IMR-90 (cell line): ENCODE results near the gene BET1L. TPM values are rescaled to one million over a fixed set of nuclear protein-coding genes. Genes with fewer than 3 reads are reported as not detected.

ENCODE experiments used
- ATAC-seq: fragments of 200-7000 bp; cut with Tn5 transposase; 2 replicates; pipeline ENCODE4 v1.9.1; 2020; ENCODE audit warnings: low read depth, mild to moderate bottlenecking, moderate library complexity
- BruUV-seq: library from RNA; stranded (reverse); fragments of 400-500 nt; replicated peaks from 2 replicates; lab custom pipeline; 2021; lab: Mats Ljungman, UMichigan
- CTCF ChIA-PET: fragments of 300-600 bp; formaldehyde crosslinking; extraction: SDS; loops from one replicate; lab custom pipeline; 2021; ENCODE audit warnings: antibody characterized with exemption; lab: Yijun Ruan, JAX
- POLR2A ChIA-PET: fragments of 300-600 bp; sonication (Branson Sonifier 250); formaldehyde crosslinking; loops from one replicate; lab custom pipeline; 2022; ENCODE audit warnings: antibody characterized with exemption; ENCODE audit not compliant: unreplicated experiment; lab: Charles Lee
- DNase-seq: peaks from one replicate; pipeline ENCODE4 v3.0.0; 2013
- H2AFZ ChIP-seq: replicated peaks from 2 replicates; pipeline ENCODE3; 2013; ENCODE audit warnings: low read length, mild to moderate bottlenecking; ENCODE audit not compliant: poor library complexity
- H2AK5ac ChIP-seq: 2 replicates; pipeline ENCODE4 v1.6.1; 2013; ENCODE audit warnings: low read depth, low read length, inconsistent platforms
- H2AK9ac ChIP-seq: replicated peaks from 2 replicates; pipeline ENCODE3; 2013; ENCODE audit warnings: mild to moderate bottlenecking, low read depth, low read length, moderate library complexity; ENCODE audit not compliant: poor library complexity
- H2BK120ac ChIP-seq: 2 replicates; pipeline ENCODE4 v1.6.1; 2013; ENCODE audit warnings: low read depth, low read length, inconsistent platforms
- H2BK15ac ChIP-seq: 3 replicates; pipeline ENCODE4 v1.6.1; 2013; ENCODE audit warnings: low read depth, low read length, inconsistent platforms
- H2BK20ac ChIP-seq: 2 replicates; pipeline ENCODE4 v1.6.1; 2013; ENCODE audit warnings: low read depth, mild to moderate bottlenecking, inconsistent platforms, low read length, moderate library complexity
- H2BK5ac ChIP-seq: 2 replicates; pipeline ENCODE4 v1.6.1; 2013; ENCODE audit warnings: mild to moderate bottlenecking, low read depth, low read length, inconsistent platforms; ENCODE audit not compliant: poor library complexity, severe bottlenecking
- H3K14ac ChIP-seq: replicated peaks from 2 replicates; pipeline ENCODE4 v1.6.1; 2013; ENCODE audit warnings: low read depth, low read length, inconsistent platforms
- H3K18ac ChIP-seq: 2 replicates; pipeline ENCODE4 v1.6.1; 2013; ENCODE audit warnings: low read depth, low read length, control low read depth
- H3K23ac ChIP-seq: 2 replicates; pipeline ENCODE4 v1.6.1; 2013; ENCODE audit warnings: low read depth, low read length, inconsistent platforms
- H3K27ac ChIP-seq: 2 replicates; pipeline ENCODE4 v1.5.1; 2013; ENCODE audit warnings: mild to moderate bottlenecking, control low read depth, low read length; ENCODE audit not compliant: insufficient read depth
- H3K27me3 ChIP-seq: 2 replicates; pipeline ENCODE4 v1.6.1; 2013; ENCODE audit warnings: low read length; ENCODE audit not compliant: control insufficient read depth, insufficient read depth
- H3K36me3 ChIP-seq: 2 replicates; pipeline ENCODE4 v1.6.1; 2013; ENCODE audit warnings: low read length, mixed read lengths; ENCODE audit not compliant: control insufficient read depth, insufficient read depth
- H3K4ac ChIP-seq: 2 replicates; pipeline ENCODE4 v1.6.1; 2013; ENCODE audit warnings: low read depth, low read length, inconsistent platforms
- H3K4me1 ChIP-seq: 2 replicates; pipeline ENCODE4 v1.6.1; 2013; ENCODE audit warnings: low read length, mixed read lengths; ENCODE audit not compliant: control insufficient read depth, insufficient read depth
- H3K4me2 ChIP-seq: 2 replicates; pipeline ENCODE4 v1.6.1; 2013; ENCODE audit warnings: low read depth, mild to moderate bottlenecking, control low read depth, low read length, moderate library complexity
- H3K4me3 ChIP-seq: 2 replicates; pipeline ENCODE4 v1.5.1; 2013; ENCODE audit warnings: low read depth, mild to moderate bottlenecking, control low read depth, low read length, moderate library complexity; ENCODE audit not compliant: insufficient read depth
- H3K56ac ChIP-seq: 2 replicates; pipeline ENCODE4 v1.6.1; 2013; ENCODE audit warnings: low read length, inconsistent platforms; ENCODE audit not compliant: insufficient read depth; ENCODE audit errors: extremely low read depth
- H3K79me1 ChIP-seq, 2 experiments: 2 replicates each; pipeline ENCODE4 v1.6.1; 2013; ENCODE audit warnings: low read length in 2 of 2, inconsistent platforms in 1 of 2, low read depth in 1 of 2
- H3K9ac ChIP-seq: 2 replicates; pipeline ENCODE4 v1.6.1; 2013; ENCODE audit warnings: low read depth, low read length, control low read depth
- H3K9me1 ChIP-seq: 2 replicates; pipeline ENCODE4 v1.6.1; 2013; ENCODE audit warnings: low read length, inconsistent platforms; ENCODE audit not compliant: insufficient read depth
- H3K9me3 ChIP-seq: 2 replicates; pipeline ENCODE4 v1.6.1; 2013; ENCODE audit warnings: low read length; ENCODE audit not compliant: control insufficient read depth, insufficient read depth
- H4K20me1 ChIP-seq: 2 replicates; pipeline ENCODE4 v1.6.1; 2013; ENCODE audit warnings: low read length, inconsistent platforms; ENCODE audit not compliant: insufficient read depth
- H4K5ac ChIP-seq: 2 replicates; pipeline ENCODE4 v1.6.1; 2013; ENCODE audit warnings: mild to moderate bottlenecking, low read depth, low read length, control low read depth
- H4K8ac ChIP-seq, 2 experiments: 2 replicates each; pipeline ENCODE4 v1.6.1; 2013; ENCODE audit warnings: low read depth in 2 of 2, low read length in 2 of 2, control low read depth in 1 of 2, inconsistent platforms in 1 of 2
- H4K91ac ChIP-seq: 2 replicates; pipeline ENCODE4 v1.6.1; 2013; ENCODE audit warnings: low read depth, low read length, inconsistent platforms; ENCODE audit not compliant: insufficient read depth
- FOS ChIP-seq: fragments of 150-350 bp; IDR thresholded peaks from 2 replicates; pipeline ENCODE4 v1.6.1; 2016; ENCODE audit warnings: low read depth, low read length
- WGBS, 2 experiments: methylation state at CpG; one replicate each; pipeline versions ENCODE4 v1.1.5 to v1.1.7; 2013; ENCODE audit warnings: missing lambda C conversion rate in 2 of 2; ENCODE audit not compliant: insufficient read length in 1 of 2; ENCODE audit errors: extremely low coverage in 2 of 2; 5-methylcytosine and 5-hydroxymethylcytosine counted together
- dilution Hi-C: fragments of 300-500 bp; cut with HindIII; formaldehyde crosslinking; loops from one replicate; pipeline ENCODE4 v1.14.3; 2018; ENCODE audit warnings: low sequenced_read_pairs; ENCODE audit not compliant: unreplicated experiment
- in situ Hi-C: fragments of 300-500 bp; cut with MboI; formaldehyde crosslinking; loops from 3 replicates; pipeline ENCODE4 v1.14.3; 2019; ENCODE audit warnings: low sequenced_read_pairs, inconsistent platforms, mixed read lengths
- intact Hi-C: fragments of 100-400 bp; cut with micrococcal nuclease; formaldehyde crosslinking; loops from 2 replicates; pipeline ENCODE4 v1.10.0; 2022
- polyA plus RNA-seq, 3 experiments: library from polyadenylated mRNA; depleted of rRNA; stranded (reverse); fragments of >200 nt; gene quantifications; 2 replicates each; pipeline ENCODE4 v1.2.3, GENCODE V29; 2012; ENCODE audit warnings: low replicate concordance in 1 of 3
- total RNA-seq: library from RNA; depleted of rRNA; stranded (reverse); fragments of >200 nt; gene quantifications from 2 replicates; pipeline ENCODE4 v1.2.3, GENCODE V29; 2012

BET1L gene
- total and polyA plus RNA-seq, 2 of the 4 experiments (the other 2 are of a cell fraction) = 10.8 to 90.7 TPM

DNA sequence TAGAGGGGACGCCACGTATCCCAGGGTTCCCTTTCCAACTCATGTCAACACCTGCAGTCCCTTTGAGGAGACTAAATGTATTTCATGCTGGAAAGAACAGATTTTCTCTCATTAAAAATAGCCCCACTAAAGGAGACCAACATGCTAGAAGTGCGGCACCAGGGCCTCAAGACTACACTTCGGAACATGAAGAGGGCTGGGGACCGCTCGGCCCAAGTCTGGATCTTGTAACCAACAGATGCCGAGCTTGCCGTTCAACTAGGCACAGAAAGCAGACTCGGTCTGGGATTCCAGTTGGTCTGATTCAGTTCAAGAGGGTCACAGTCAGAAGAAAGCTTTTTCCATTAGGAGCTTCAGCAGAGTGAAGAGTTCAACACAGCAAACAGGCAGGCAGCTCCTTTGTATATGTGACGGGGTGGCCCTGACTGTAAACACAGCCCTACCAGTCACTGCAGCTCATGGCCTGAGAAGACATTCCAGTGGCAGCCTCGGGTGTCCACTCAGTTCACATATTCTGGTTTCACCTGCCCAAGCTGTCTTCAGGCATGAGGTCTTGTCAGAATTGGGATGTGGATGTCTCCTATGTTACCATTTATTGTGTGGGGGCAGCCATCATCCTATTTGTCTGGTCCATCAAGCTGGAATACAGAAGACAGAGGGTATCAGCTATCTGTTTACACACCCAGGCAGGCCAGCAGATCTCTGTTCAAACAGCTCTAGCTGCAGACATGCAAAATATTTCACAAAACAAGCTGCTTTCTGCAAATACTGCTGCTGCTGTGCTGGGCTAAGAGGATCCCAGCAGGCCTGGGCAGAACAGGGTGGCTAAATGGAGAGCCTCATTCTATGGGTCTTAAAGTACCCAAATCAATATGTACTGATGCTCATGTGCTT, 9.1 kb upstream of the BET1L start:
- H2BK15ac ChIP-seq = no peak overlapping the region
- no peak overlapping the region for H4K8ac ChIP-seq
- H3K79me1 ChIP-seq = peaks cover 14 to 38% of the 10 kb centered on the region in 2 experiments
- 0 out of 2 replicates have a peak overlapping the region, but pooled peaks have one; percentile 20 for H2BK20ac ChIP-seq
- H3K9me3 ChIP-seq = no peaks in the 10 kb centered on the region
- ChIA-PET CTCF (interaction anchor here (0.6 to 1.0 kb wide), 3 partner anchors 8 to 18 kb away, joined by 3 to 5 read pairs (median 3); no protein-coding TSS in a partner anchor), POLR2A (interaction anchor here (0.6 to 1.0 kb wide), 3 partner anchors 13 to 28 kb away, joined by 3 read pairs; no protein-coding TSS in a partner anchor)
- H3K56ac ChIP-seq = no peak overlapping the region
- ATAC-seq (peak; percentile 70), DNase-seq (no peak)
- no peak overlapping the region for H3K4ac ChIP-seq
- no peaks in the 10 kb centered on the region for H3K27me3 ChIP-seq
- H3K36me3 ChIP-seq = peaks cover 54% of the 10 kb centered on the region
- WGBS, 2 experiments = 95% methylated on average over 6 of the region's 11 CpGs; no CpG with 5 or more reads in 1 of the 2 experiments
- H3K23ac ChIP-seq = no peak overlapping the region
- dilution Hi-C loops (no loop called here), in situ Hi-C loops (no loop called here), intact Hi-C loops (no loop called here)
- H3K9ac ChIP-seq = no peak overlapping the region
- BruUV-seq = no TSS peak
- no peak overlapping the region for H2AFZ ChIP-seq
- H2BK5ac ChIP-seq = peak overlapping the region; percentile 38
- peaks cover 9% of the 10 kb centered on the region; the same call in 1 of the 2 replicates for H3K9me1 ChIP-seq
- no peak overlapping the region for H4K91ac ChIP-seq
- 0 out of 2 replicates have a peak overlapping the region, but pooled peaks have one; percentile 5 for H3K4me2 ChIP-seq
- peaks cover 33% of the 10 kb centered on the region for H4K20me1 ChIP-seq
- no peak overlapping the region for H3K4me3 ChIP-seq
- H3K14ac ChIP-seq = no peak overlapping the region
- 0 out of 2 replicates have a peak overlapping the region, but pooled peaks have one; percentile 3 for H2AK5ac ChIP-seq
- TF ChIP-seq FOS = no peak
- no peak overlapping the region for H2BK120ac ChIP-seq
- H3K4me1 ChIP-seq = peaks cover 7% of the 10 kb centered on the region
- peak overlapping the region; percentile 41; the same call in 1 of the 2 replicates for H3K27ac ChIP-seq
- peak overlapping the region; percentile 56 for H2AK9ac ChIP-seq
- no peak overlapping the region for H3K18ac ChIP-seq
- H4K5ac ChIP-seq = no peak overlapping the region; the same call in 1 of the 2 replicates
